IPS DF 6.9 (cell line): ENCODE measurements around the gene ADAMTS16.

Experiments
- DNase-seq: peaks from one replicate; pipeline ENCODE4 v3.0.0-alpha.2; 2013; ENCODE audit warnings: low read depth, low spot score
- H3K27ac ChIP-seq: one replicate; pipeline ENCODE4 v1.5.1; 2013; ENCODE audit warnings: low read length, control low read depth
- H3K27me3 ChIP-seq: 2 replicates; pipeline ENCODE4 v1.6.1; 2013; ENCODE audit warnings: mild to moderate bottlenecking, low read length; ENCODE audit not compliant: control insufficient read depth, insufficient read depth
- H3K36me3 ChIP-seq: 2 replicates; pipeline ENCODE4 v1.6.1; 2013; ENCODE audit warnings: low read length; ENCODE audit not compliant: control insufficient read depth, insufficient read depth
- H3K4me1 ChIP-seq: 2 replicates; pipeline ENCODE4 v1.6.1; 2013; ENCODE audit warnings: low read length; ENCODE audit not compliant: control insufficient read depth, insufficient read depth
- H3K4me3 ChIP-seq: 2 replicates; pipeline ENCODE4 v1.5.1; 2013; ENCODE audit warnings: mild to moderate bottlenecking, low read length
- H3K9me3 ChIP-seq: 2 replicates; pipeline ENCODE4 v1.6.1; 2013; ENCODE audit warnings: low read length, inconsistent platforms; ENCODE audit not compliant: control insufficient read depth, insufficient read depth
- WGBS: extraction: QIAGEN DNeasy Blood & Tissue Kit; methylation state at CpG from one replicate; pipeline ENCODE4 v1.1.7; 2013; ENCODE audit warnings: mixed read lengths, missing lambda C conversion rate; ENCODE audit not compliant: insufficient read length, insufficient coverage; 5-methylcytosine and 5-hydroxymethylcytosine counted together

ADAMTS16 gene

DNA sequence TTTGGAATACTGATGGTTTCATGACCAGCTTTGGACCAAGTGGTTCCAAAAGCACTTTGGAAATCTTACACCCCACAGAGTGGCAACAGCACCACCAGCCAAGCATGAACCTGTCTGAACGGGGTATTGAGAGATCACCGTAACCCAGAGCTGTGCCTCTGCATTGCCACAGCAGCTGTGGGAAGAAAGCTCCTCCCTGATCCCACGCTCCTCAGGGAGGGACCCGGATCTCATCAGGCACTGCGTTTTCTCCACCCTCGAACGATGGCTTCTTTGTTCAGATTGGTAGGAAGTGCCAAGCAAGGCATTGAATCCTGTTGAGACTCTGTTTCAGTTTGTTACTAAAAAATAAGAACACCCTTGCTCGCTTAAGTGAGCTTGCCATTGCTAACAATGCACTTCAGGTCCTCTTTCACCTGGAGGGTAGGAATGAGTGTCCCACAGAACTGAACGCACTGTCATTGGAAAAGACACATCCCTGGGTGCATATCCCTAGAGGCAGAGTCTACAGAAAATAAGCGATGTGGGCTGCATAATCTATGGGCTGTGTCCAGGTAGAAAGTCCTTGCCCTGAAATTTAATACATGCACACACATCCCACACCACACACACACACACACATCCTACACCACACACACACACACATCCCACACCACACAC is 164.4 kb downstream of the ADAMTS16 start:
- Histone ChIP-seq H3K27me3 (no peaks in the 10 kb centered on the region), H3K4me3 (no peak overlapping the region), H3K9me3 (peaks cover 2% of the 10 kb centered on the region; the same call in 1 of the 2 replicates), H3K36me3 (peaks cover 6% of the 10 kb centered on the region; the same call in 1 of the 2 replicates), H3K27ac (no peak overlapping the region), H3K4me1 (no peaks in the 10 kb centered on the region)
- DNase-seq, result no peak
- WGBS, result no CpG with 5 or more reads among the region's 10 CpGs

DNA sequence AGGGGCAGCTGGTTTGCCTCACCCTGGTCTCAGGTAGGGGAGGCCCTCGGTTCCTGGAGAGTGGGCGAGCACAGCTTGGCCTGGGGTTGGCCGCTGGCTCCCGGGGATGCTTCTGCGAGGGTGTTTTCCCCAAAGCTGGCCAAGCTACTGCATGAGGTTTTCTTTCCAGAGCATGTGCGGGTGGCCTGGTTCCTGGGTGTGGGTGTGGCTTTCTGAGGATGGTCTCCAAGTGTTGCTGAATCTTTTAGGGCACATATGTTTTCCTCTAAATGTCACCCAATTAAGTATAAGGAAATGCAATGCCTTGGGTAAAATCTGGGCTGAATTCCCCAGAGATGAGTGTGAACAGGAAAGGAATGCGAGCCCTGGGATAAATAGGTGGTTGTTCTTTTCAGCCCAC is 166.6 kb downstream of the ADAMTS16 start:
- no peak overlapping the region for H3K27ac ChIP-seq
- H3K4me3 ChIP-seq, result no peak overlapping the region
- H3K4me1 ChIP-seq, result no peaks in the 10 kb centered on the region
- H3K9me3 ChIP-seq, result peaks cover 2% of the 10 kb centered on the region; the same call in 1 of the 2 replicates
- H3K27me3 ChIP-seq, result no peaks in the 10 kb centered on the region
- no CpG with 5 or more reads among the region's 7 CpGs for WGBS
- peaks cover 6% of the 10 kb centered on the region; the same call in 1 of the 2 replicates for H3K36me3 ChIP-seq
- DNase-seq, result no peak

DNA sequence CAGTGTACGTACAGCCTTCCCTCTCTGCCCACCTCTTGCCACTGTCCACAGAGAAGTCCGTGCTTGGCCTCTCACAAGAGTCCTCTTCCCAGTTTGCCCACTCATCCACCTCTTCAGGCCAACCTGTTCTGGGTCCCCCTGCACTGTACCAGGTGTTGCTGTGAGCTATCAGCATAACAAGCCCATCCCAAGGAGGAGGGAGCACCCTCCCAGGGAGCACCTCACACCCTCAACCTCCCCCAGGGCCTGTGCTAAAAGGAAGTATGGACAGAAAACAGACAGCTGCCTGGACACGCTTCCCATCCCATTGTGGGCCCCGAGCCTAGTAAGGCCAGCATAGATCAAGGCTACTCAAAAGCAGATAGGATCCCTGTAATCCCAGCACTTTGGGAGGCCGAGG is 168.2 kb downstream of the ADAMTS16 start:
- H3K27me3 ChIP-seq, result no peaks in the 10 kb centered on the region
- no peak for DNase-seq
- no peak overlapping the region for H3K4me3 ChIP-seq
- H3K9me3 ChIP-seq, result no peaks in the 10 kb centered on the region
- no peaks in the 10 kb centered on the region for H3K4me1 ChIP-seq
- no peak overlapping the region for H3K27ac ChIP-seq
- peaks cover 6% of the 10 kb centered on the region; the same call in 1 of the 2 replicates for H3K36me3 ChIP-seq
- WGBS, result no CpG with 5 or more reads among the region's 5 CpGs

DNA sequence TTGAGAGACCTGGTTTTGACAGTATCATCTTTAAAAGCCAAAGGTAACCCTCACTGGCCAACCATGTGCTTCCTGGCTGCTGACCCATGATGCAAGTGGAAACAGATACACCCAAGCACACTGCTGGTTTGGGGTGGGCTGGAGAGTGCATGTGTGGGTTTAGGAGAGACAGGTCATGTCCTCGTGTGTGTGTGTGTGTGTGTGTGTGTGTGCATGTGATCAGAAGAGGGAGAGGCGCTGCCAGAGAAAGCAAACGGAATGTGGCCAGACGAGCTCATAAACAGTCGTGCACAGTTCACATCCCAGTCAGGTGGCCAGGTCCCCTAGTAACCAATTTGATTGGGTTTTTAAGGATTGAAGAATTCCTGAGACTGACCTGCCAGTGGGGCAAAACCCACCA is 169.5 kb downstream of the ADAMTS16 start:
- Histone ChIP-seq H3K27me3 (no peaks in the 10 kb centered on the region), H3K4me1 (no peaks in the 10 kb centered on the region), H3K4me3 (no peak overlapping the region), H3K36me3 (peaks cover 6% of the 10 kb centered on the region; the same call in 1 of the 2 replicates), H3K27ac (no peak overlapping the region), H3K9me3 (no peaks in the 10 kb centered on the region)
- no CpG with 5 or more reads among the region's 5 CpGs for WGBS
- DNase-seq, result no peak

DNA sequence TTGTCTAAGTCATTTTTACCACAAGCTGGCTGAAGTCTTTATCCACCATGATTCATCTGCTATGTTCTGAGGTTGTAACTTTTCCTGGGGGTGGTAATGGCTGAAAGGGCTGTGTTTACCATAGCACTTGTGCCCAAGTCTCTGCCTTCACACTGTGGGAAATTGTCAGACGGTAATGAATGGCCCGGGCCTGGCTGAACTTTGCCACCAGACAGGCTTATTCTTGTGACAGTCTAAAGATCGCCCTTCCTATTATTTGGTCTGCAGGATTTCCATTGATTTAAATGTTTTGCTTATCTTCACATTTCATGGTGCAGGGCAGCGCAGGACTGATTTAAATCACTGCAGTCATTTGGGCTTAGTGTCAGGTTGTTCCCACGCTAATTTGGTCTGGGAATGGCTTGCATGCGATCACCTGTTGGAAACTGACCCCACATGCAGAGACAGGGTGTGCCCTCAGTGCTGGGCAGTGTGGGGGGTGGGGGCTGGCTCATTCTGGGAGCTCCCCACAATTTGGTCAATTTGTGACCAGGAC is 173.0 kb downstream of the ADAMTS16 start:
- no peak overlapping the region for H3K27ac ChIP-seq
- no peaks in the 10 kb centered on the region for H3K9me3 ChIP-seq
- no peaks in the 10 kb centered on the region for H3K36me3 ChIP-seq
- H3K4me1 ChIP-seq, result no peaks in the 10 kb centered on the region
- no peak for DNase-seq
- WGBS, result no CpG with 5 or more reads among the region's 6 CpGs
- no peaks in the 10 kb centered on the region for H3K27me3 ChIP-seq
- no peak overlapping the region for H3K4me3 ChIP-seq

DNA sequence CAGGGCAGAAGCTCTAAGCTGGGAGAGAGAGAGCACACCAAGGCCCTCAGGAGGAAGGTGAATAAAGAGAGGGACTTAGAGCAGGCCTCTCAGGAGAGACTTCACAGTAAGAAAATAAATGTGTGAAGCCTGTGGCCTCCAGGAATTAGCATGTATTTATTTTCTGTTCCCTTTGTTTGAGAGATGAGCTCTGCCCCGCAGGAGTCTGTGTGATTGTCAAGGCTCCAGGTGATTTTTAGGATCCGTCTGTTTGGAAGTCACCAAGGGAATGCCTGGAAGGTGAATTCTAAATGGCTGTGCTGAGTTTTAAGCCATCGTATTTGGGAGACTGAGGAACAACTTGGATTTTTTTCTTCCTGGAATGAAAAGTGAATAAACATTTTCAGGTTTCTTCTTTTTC is 174.0 kb downstream of the ADAMTS16 start:
- H3K27ac ChIP-seq, result no peak overlapping the region
- WGBS, result no CpG with 5 or more reads among the region's 3 CpGs

DNA sequence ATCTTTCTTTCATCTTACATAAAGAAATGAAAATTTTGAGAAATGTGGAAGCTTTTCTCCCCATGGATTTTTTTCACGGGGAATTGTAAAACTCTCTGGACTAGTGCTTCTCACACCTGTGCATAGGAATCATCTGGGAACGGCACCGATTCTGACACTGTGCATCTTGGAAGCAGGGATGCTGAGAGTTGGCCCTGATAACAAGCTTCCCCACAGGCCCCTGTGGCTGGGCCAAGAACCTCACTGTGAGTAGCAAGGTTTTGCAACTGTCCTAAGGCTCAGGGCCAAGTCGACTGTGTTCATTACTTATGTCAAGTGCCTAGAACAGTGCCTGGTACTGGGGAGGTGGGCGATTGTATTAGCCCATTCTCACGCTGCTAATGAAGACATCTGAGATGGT is 174.5 kb downstream of the ADAMTS16 start:
- no CpG with 5 or more reads among the region's 6 CpGs for WGBS
- Histone ChIP-seq H3K36me3 (no peaks in the 10 kb centered on the region), H3K27ac (no peak overlapping the region), H3K9me3 (no peaks in the 10 kb centered on the region), H3K27me3 (no peaks in the 10 kb centered on the region), H3K4me3 (no peak overlapping the region), H3K4me1 (no peaks in the 10 kb centered on the region)
- DNase-seq, result no peak

More for the DNA sequence above, 174.0 kb downstream of the ADAMTS16 start:
- Histone ChIP-seq H3K4me1 (no peaks in the 10 kb centered on the region), H3K4me3 (no peak overlapping the region), H3K9me3 (no peaks in the 10 kb centered on the region), H3K36me3 (no peaks in the 10 kb centered on the region), H3K27me3 (no peaks in the 10 kb centered on the region)
- no peak for DNase-seq

DNA sequence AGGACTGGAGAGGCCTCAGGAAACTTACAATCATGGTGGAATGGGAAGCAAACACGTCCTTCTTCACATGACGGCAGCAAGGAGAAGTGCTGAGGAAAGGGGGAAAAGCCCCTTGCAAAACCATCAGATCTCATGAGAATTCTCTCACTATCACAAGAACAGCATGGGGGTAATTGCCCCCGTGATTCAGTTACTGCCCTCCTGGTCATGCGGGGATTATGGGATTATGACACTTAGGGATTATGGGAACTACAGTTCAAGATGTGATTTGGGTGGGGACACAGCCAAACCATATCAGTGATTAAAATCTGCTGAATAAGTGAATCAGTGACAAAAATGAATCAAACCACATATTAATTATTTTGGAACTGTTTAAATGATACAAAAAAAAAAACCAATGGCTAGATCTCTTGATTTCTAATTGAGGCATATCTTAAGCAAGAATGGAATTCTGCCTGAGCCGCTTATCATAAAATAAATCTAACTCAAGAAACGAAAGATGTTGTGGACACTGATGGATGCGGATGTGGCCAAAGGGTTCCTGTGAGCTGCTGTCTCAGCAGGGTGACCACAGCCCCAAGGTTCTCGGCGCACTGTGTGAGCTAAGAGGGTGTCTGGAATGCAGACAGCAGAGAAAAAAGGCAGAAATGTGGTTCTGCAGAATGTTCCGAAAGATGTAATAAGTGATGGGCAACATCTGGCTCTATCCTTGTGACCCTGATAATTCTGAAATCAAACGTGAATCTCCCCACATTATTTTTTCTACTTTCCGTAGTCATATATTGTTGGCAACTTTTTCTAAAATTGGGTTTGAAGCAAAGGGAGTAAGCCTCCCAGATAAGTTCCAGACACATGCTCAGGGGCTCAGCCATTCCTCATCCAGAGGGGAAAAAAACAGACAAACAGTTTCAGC is 175.2 kb downstream of the ADAMTS16 start:
- Histone ChIP-seq H3K36me3 (no peaks in the 10 kb centered on the region), H3K4me3 (no peak overlapping the region), H3K9me3 (no peaks in the 10 kb centered on the region), H3K27ac (no peak overlapping the region), H3K4me1 (no peaks in the 10 kb centered on the region), H3K27me3 (no peaks in the 10 kb centered on the region)
- no peak for DNase-seq
- WGBS, result no CpG with 5 or more reads among the region's 12 CpGs

DNA sequence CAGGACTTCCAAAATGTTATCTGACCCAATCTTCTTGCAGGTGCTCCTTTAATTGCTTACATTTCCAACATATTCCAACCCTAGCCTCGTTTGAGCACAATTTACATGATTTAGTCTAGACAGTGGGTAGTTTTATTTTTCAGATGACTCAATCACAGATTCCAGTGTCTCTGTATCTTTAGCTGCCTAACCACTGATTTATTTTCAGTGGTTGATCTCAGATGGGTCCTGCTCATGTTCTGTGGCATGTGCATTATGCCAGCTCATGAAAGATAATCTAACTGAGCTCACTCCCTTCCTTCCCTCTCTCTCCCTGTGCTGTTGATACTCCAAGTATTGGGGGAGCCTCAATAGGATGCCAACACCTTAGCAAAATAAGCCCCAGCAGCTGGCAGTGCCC is 176.2 kb downstream of the ADAMTS16 start:
- no peak overlapping the region for H3K27ac ChIP-seq
- H3K27me3 ChIP-seq, result no peaks in the 10 kb centered on the region
- H3K4me3 ChIP-seq, result no peak overlapping the region
- no peaks in the 10 kb centered on the region for H3K9me3 ChIP-seq
- no peak for DNase-seq
- no peaks in the 10 kb centered on the region for H3K36me3 ChIP-seq
- H3K4me1 ChIP-seq, result no peaks in the 10 kb centered on the region
- no CpG with 5 or more reads among the region's 1 CpG for WGBS

DNA sequence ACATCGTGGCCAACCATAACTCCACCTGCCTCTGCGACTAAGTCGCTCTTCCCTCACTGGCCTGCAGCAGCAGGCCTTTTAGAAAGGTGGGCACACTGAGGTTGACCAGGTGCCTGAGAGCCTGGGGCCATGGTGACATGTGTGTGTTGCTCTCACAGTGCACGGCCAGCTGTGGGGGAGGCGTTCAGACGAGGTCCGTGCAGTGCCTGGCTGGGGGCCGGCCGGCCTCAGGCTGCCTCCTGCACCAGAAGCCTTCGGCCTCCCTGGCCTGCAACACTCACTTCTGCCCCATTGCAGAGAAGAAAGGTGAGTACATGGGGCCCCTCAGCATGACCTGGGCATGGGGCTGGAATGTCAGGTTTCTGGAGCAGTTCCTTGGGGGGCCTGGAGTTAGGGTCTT is 177.8 kb downstream of the ADAMTS16 start:
- Histone ChIP-seq H3K9me3 (no peaks in the 10 kb centered on the region), H3K4me3 (no peak overlapping the region), H3K36me3 (no peaks in the 10 kb centered on the region), H3K27ac (no peak overlapping the region), H3K27me3 (no peaks in the 10 kb centered on the region), H3K4me1 (no peaks in the 10 kb centered on the region)
- WGBS, result no CpG with 5 or more reads among the region's 10 CpGs
- DNase-seq, result no peak
